ENCODE data around the gene SLC25A30. TPM values are rescaled to one million over a fixed set of nuclear protein-coding genes. Genes with fewer than 3 reads are reported as not detected.

The SLC25A30 gene
- total and polyA plus RNA-seq, 9 of the 15 experiments (the other 6 are each of a cell fraction or from before 2014, with no cell fraction given), result 1.1 to 11.1 (median 5.6) TPM

DNA sequence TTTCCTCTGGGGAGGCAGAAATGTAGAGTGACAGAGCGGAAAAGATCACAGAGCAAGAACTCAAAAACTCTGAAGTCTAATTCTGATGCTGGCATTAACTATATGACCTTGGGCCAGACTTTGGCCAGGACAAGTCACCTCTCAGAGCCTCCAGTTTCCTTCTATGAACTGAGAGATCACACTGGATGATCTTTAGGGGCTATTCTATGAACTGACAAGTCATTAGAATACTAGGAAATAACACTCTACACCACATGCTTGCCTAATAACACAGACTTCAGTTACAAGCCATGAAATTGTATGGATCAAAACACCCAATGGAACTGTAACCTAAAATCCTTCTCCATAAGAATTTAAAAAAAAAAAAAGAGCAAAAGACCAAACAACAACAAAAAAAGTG, 16.9 kb downstream of the SLC25A30 start (continued):
- TF ChIP-seq, protein P1, sequence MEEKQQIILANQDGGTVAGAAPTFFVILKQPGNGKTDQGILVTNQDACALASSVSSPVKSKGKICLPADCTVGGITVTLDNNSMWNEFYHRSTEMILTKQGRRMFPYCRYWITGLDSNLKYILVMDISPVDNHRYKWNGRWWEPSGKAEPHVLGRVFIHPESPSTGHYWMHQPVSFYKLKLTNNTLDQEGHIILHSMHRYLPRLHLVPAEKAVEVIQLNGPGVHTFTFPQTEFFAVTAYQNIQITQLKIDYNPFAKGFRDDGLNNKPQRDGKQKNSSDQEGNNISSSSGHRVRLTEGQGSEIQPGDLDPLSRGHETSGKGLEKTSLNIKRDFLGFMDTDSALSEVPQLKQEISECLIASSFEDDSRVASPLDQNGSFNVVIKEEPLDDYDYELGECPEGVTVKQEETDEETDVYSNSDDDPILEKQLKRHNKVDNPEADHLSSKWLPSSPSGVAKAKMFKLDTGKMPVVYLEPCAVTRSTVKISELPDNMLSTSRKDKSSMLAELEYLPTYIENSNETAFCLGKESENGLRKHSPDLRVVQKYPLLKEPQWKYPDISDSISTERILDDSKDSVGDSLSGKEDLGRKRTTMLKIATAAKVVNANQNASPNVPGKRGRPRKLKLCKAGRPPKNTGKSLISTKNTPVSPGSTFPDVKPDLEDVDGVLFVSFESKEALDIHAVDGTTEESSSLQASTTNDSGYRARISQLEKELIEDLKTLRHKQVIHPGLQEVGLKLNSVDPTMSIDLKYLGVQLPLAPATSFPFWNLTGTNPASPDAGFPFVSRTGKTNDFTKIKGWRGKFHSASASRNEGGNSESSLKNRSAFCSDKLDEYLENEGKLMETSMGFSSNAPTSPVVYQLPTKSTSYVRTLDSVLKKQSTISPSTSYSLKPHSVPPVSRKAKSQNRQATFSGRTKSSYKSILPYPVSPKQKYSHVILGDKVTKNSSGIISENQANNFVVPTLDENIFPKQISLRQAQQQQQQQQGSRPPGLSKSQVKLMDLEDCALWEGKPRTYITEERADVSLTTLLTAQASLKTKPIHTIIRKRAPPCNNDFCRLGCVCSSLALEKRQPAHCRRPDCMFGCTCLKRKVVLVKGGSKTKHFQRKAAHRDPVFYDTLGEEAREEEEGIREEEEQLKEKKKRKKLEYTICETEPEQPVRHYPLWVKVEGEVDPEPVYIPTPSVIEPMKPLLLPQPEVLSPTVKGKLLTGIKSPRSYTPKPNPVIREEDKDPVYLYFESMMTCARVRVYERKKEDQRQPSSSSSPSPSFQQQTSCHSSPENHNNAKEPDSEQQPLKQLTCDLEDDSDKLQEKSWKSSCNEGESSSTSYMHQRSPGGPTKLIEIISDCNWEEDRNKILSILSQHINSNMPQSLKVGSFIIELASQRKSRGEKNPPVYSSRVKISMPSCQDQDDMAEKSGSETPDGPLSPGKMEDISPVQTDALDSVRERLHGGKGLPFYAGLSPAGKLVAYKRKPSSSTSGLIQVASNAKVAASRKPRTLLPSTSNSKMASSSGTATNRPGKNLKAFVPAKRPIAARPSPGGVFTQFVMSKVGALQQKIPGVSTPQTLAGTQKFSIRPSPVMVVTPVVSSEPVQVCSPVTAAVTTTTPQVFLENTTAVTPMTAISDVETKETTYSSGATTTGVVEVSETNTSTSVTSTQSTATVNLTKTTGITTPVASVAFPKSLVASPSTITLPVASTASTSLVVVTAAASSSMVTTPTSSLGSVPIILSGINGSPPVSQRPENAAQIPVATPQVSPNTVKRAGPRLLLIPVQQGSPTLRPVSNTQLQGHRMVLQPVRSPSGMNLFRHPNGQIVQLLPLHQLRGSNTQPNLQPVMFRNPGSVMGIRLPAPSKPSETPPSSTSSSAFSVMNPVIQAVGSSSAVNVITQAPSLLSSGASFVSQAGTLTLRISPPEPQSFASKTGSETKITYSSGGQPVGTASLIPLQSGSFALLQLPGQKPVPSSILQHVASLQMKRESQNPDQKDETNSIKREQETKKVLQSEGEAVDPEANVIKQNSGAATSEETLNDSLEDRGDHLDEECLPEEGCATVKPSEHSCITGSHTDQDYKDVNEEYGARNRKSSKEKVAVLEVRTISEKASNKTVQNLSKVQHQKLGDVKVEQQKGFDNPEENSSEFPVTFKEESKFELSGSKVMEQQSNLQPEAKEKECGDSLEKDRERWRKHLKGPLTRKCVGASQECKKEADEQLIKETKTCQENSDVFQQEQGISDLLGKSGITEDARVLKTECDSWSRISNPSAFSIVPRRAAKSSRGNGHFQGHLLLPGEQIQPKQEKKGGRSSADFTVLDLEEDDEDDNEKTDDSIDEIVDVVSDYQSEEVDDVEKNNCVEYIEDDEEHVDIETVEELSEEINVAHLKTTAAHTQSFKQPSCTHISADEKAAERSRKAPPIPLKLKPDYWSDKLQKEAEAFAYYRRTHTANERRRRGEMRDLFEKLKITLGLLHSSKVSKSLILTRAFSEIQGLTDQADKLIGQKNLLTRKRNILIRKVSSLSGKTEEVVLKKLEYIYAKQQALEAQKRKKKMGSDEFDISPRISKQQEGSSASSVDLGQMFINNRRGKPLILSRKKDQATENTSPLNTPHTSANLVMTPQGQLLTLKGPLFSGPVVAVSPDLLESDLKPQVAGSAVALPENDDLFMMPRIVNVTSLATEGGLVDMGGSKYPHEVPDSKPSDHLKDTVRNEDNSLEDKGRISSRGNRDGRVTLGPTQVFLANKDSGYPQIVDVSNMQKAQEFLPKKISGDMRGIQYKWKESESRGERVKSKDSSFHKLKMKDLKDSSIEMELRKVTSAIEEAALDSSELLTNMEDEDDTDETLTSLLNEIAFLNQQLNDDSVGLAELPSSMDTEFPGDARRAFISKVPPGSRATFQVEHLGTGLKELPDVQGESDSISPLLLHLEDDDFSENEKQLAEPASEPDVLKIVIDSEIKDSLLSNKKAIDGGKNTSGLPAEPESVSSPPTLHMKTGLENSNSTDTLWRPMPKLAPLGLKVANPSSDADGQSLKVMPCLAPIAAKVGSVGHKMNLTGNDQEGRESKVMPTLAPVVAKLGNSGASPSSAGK (IDR thresholded peaks at IDR 0.05), result no peak
- TF ChIP-seq, protein P2, sequence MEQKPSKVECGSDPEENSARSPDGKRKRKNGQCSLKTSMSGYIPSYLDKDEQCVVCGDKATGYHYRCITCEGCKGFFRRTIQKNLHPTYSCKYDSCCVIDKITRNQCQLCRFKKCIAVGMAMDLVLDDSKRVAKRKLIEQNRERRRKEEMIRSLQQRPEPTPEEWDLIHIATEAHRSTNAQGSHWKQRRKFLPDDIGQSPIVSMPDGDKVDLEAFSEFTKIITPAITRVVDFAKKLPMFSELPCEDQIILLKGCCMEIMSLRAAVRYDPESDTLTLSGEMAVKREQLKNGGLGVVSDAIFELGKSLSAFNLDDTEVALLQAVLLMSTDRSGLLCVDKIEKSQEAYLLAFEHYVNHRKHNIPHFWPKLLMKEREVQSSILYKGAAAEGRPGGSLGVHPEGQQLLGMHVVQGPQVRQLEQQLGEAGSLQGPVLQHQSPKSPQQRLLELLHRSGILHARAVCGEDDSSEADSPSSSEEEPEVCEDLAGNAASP (IDR thresholded peaks at IDR 0.05), result no peak
- TF ChIP-seq CHD2 (IDR thresholded peaks at IDR 0.05; ENCODE audit: low read depth, low read length), result no peak

All from K562 (cell line).